GM12878 (cell line): Measurements from ENCODE around the gene CREBBP.

Experiments used
- ESRRA ChIP-seq: IDR thresholded peaks from 2 replicates; pipeline ENCODE4 v1.6.1; 2012; ENCODE audit warnings: mild to moderate bottlenecking, low read length, improper control_type of control experiment
- EZH2 ChIP-seq: IDR thresholded peaks from 2 replicates; pipeline ENCODE4 v1.6.1; 2012; ENCODE audit warnings: low read depth, mild to moderate bottlenecking, control low read depth, inconsistent platforms, low read length, borderline replicate concordance; ENCODE audit not compliant: control insufficient read depth
- TAF1 ChIP-seq: IDR thresholded peaks from 2 replicates; pipeline ENCODE4 v1.6.1; 2011; ENCODE audit warnings: mild to moderate bottlenecking, low read depth, low read length, borderline replicate concordance

- no peak for TF ChIP-seq TAF1
- no peak for TF ChIP-seq ESRRA
- no peak for TF ChIP-seq EZH2
Measured at GRCh38 chr16:3882531-3882930, 2.0 kb upstream of the CREBBP start.
